ENCODE measurements around the gene MINK1.

MINK1 gene

GRCh38 chr17:4947010-4947410 is 113.9 kb downstream of the MINK1 start:
- 0 out of 2 replicates have a peak, but pooled peaks have one; percentile 8 for TF ChIP-seq ZNF366 (tag by site-specific recombination; conservative IDR thresholded peaks at IDR 0.05)
- no peak for TF ChIP-seq ZNF514 (tag by site-specific recombination; IDR thresholded peaks at IDR 0.05)
- TF ChIP-seq PRDM1 (tag by site-specific recombination; IDR thresholded peaks at IDR 0.05), result peak; percentile 86
- TF ChIP-seq WT1 (tag by site-specific recombination; IDR thresholded peaks at IDR 0.05), result 0 out of 2 replicates have a peak, but pooled peaks have one; percentile 26
- H3K4me3 ChIP-seq (ENCODE audit: low read depth, low read length), result peak overlapping the region; percentile 97
- peaks cover 21% of the 10 kb centered on the region for H3K4me1 ChIP-seq (ENCODE audit: control insufficient read depth, insufficient read depth, low read length)
- H3K27ac ChIP-seq (ENCODE audit: extremely low read depth, low read depth, low read length), result peak overlapping the region; percentile 99
- H3K9me3 ChIP-seq (ENCODE audit: control insufficient read depth, insufficient read depth, low read depth, low read length), result no peaks in the 10 kb centered on the region
- H3K36me3 ChIP-seq (ENCODE audit: control insufficient read depth in 2 of 2, insufficient read depth in 1 of 2, low read length in 2 of 2), result peaks cover 33 to 53% of the 10 kb centered on the region in 2 experiments
- POLR2A ChIA-PET, result interaction anchor here (0.7 to 17.9 kb wide), 7 partner anchors 8 to 157 kb away, joined by 3 to 358 read pairs (median 7); partner anchors contain the start of genes INCA1, KIF1C, RNF167 and SLC25A11
- CTCF ChIA-PET, result interaction anchor here (0.5 to 2.5 kb wide), 3 partner anchors 38 to 1559 kb away, joined by 4 to 11 read pairs (median 6); partner anchors contain the start of gene CAMTA2
